ENCODE results near the gene SCG5. TPM values are rescaled to one million over a fixed set of nuclear protein-coding genes. Genes with fewer than 3 reads are reported as not detected.

Gene SCG5
- total RNA-seq, 1 donor from 2014 or later: 12.1 TPM

- H3K9ac ChIP-seq (ENCODE audit: low read length): peak overlapping the region; percentile 64
- no peaks in the 10 kb centered on the region for H3K36me3 ChIP-seq (ENCODE audit: insufficient read depth, low read length)
- H2AFZ ChIP-seq (ENCODE audit: low read depth, low read length): no peak overlapping the region
- peak; percentile 75 for DNase-seq (ENCODE audit: low read depth)
- H3K27ac ChIP-seq (ENCODE audit: low read depth, low read length): peak overlapping the region; percentile 79
- no peak overlapping the region for H3K4me3 Mint-ChIP-seq (ENCODE audit: unreplicated experiment)
- peaks cover 19% of the 10 kb centered on the region for H3K4me1 Mint-ChIP-seq (ENCODE audit: low read depth, unreplicated experiment)
- H3K27me3 Mint-ChIP-seq (ENCODE audit: low read depth, unreplicated experiment): no peaks in the 10 kb centered on the region
- no peak overlapping the region for H3K4me3 ChIP-seq (ENCODE audit: insufficient read depth, low read depth, low read length)
- H3K27ac Mint-ChIP-seq (ENCODE audit: unreplicated experiment): peak overlapping the region; percentile 24
- H3K4me1 ChIP-seq (ENCODE audit: insufficient read depth, low read length): peaks cover 26% of the 10 kb centered on the region
- no peaks in the 10 kb centered on the region for H3K9me3 ChIP-seq (ENCODE audit: insufficient read depth, low read depth, low read length)
- TF ChIP-seq, protein P1, sequence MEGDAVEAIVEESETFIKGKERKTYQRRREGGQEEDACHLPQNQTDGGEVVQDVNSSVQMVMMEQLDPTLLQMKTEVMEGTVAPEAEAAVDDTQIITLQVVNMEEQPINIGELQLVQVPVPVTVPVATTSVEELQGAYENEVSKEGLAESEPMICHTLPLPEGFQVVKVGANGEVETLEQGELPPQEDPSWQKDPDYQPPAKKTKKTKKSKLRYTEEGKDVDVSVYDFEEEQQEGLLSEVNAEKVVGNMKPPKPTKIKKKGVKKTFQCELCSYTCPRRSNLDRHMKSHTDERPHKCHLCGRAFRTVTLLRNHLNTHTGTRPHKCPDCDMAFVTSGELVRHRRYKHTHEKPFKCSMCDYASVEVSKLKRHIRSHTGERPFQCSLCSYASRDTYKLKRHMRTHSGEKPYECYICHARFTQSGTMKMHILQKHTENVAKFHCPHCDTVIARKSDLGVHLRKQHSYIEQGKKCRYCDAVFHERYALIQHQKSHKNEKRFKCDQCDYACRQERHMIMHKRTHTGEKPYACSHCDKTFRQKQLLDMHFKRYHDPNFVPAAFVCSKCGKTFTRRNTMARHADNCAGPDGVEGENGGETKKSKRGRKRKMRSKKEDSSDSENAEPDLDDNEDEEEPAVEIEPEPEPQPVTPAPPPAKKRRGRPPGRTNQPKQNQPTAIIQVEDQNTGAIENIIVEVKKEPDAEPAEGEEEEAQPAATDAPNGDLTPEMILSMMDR (IDR thresholded peaks at IDR 0.05; ENCODE audit: insufficient read depth, low read depth, low read length): no peak
- TF ChIP-seq EZH2 (IDR thresholded peaks at IDR 0.05; ENCODE audit: insufficient read depth, low read length): no peak
- peak overlapping the region; percentile 28 for H3K4me2 ChIP-seq (ENCODE audit: low read length)
- H3K79me2 ChIP-seq (ENCODE audit: insufficient read depth, low read length): no peaks in the 10 kb centered on the region
- H4K20me1 ChIP-seq (ENCODE audit: insufficient read depth, low read length): no peaks in the 10 kb centered on the region
- FAIRE-seq: peak; percentile 88
- no peaks in the 10 kb centered on the region for H3K9me3 Mint-ChIP-seq (ENCODE audit: unreplicated experiment)
- no peaks in the 10 kb centered on the region for H3K27me3 ChIP-seq (ENCODE audit: insufficient read depth, low read length)
- no peaks in the 10 kb centered on the region for H3K36me3 Mint-ChIP-seq (ENCODE audit: low read depth, unreplicated experiment)
Observed at GRCh38 chr15:32659340-32660155, 18.0 kb downstream of the SCG5 start.

GRCh38 chr15:32663671-32664070 lies 22.2 kb downstream of the SCG5 start:
- Histone ChIP-seq H3K4me2 (ENCODE audit: low read length) (no peak overlapping the region), H3K27me3 (ENCODE audit: insufficient read depth, low read length) (no peaks in the 10 kb centered on the region), H3K4me1 (ENCODE audit: insufficient read depth, low read length) (peaks cover 14% of the 10 kb centered on the region), H4K20me1 (ENCODE audit: insufficient read depth, low read length) (no peaks in the 10 kb centered on the region), H2AFZ (ENCODE audit: low read depth, low read length) (no peak overlapping the region), H3K27ac (ENCODE audit: low read depth, low read length) (no peak overlapping the region), H3K79me2 (ENCODE audit: insufficient read depth, low read length) (no peaks in the 10 kb centered on the region), H3K36me3 (ENCODE audit: insufficient read depth, low read length) (no peaks in the 10 kb centered on the region), H3K9ac (ENCODE audit: low read length) (no peak overlapping the region), H3K9me3 (ENCODE audit: insufficient read depth, low read depth, low read length) (no peaks in the 10 kb centered on the region), H3K4me3 (ENCODE audit: insufficient read depth, low read depth, low read length) (no peak overlapping the region)
- H3K9me3 Mint-ChIP-seq (ENCODE audit: unreplicated experiment): no peaks in the 10 kb centered on the region
- FAIRE-seq: no peak
- TF ChIP-seq EZH2 (IDR thresholded peaks at IDR 0.05; ENCODE audit: insufficient read depth, low read length): no peak
- TF ChIP-seq, protein P1 (IDR thresholded peaks at IDR 0.05; ENCODE audit: insufficient read depth, low read depth, low read length): no peak
- no peak for DNase-seq (ENCODE audit: low read depth)
- H3K36me3 Mint-ChIP-seq (ENCODE audit: low read depth, unreplicated experiment): no peaks in the 10 kb centered on the region
- peak overlapping the region; percentile 19 for H3K27ac Mint-ChIP-seq (ENCODE audit: unreplicated experiment)
- peaks cover 6% of the 10 kb centered on the region for H3K4me1 Mint-ChIP-seq (ENCODE audit: low read depth, unreplicated experiment)
- H3K4me3 Mint-ChIP-seq (ENCODE audit: unreplicated experiment): no peak overlapping the region
- H3K27me3 Mint-ChIP-seq (ENCODE audit: low read depth, unreplicated experiment): no peaks in the 10 kb centered on the region

DNA sequence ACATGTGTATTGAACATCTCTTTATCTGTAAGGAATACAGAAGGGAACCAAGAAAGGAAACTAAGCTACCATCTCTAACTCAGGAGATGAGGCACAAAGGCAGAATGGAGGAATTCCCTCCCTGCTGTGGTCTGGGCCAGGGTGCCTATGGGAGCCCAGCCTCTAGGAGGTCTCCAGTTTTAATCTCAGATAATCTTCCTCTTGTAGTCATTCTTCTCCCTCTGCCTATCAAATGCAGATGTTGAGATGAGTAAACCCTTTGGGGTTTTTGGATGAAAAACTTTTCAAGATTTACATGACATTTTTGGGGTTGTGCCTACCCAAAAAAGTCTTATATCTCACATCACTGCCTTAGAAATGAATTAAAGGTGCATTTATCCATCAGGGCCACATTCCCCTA lies 23.3 kb downstream of the SCG5 start:
- FAIRE-seq: no peak
- Histone ChIP-seq H3K36me3 (ENCODE audit: insufficient read depth, low read length) (no peaks in the 10 kb centered on the region), H3K27ac (ENCODE audit: low read depth, low read length) (no peak overlapping the region), H4K20me1 (ENCODE audit: insufficient read depth, low read length) (no peaks in the 10 kb centered on the region), H3K9me3 (ENCODE audit: insufficient read depth, low read depth, low read length) (no peaks in the 10 kb centered on the region), H3K4me3 (ENCODE audit: insufficient read depth, low read depth, low read length) (no peak overlapping the region), H3K4me2 (ENCODE audit: low read length) (no peak overlapping the region), H3K9ac (ENCODE audit: low read length) (no peak overlapping the region), H2AFZ (ENCODE audit: low read depth, low read length) (no peak overlapping the region), H3K27me3 (ENCODE audit: insufficient read depth, low read length) (no peaks in the 10 kb centered on the region), H3K4me1 (ENCODE audit: insufficient read depth, low read length) (peaks cover 6% of the 10 kb centered on the region), H3K79me2 (ENCODE audit: insufficient read depth, low read length) (no peaks in the 10 kb centered on the region)
- no peaks in the 10 kb centered on the region for H3K9me3 Mint-ChIP-seq (ENCODE audit: unreplicated experiment)
- TF ChIP-seq, protein P1 (IDR thresholded peaks at IDR 0.05; ENCODE audit: insufficient read depth, low read depth, low read length): no peak
- no peak for TF ChIP-seq EZH2 (IDR thresholded peaks at IDR 0.05; ENCODE audit: insufficient read depth, low read length)
- no peak overlapping the region for H3K27ac Mint-ChIP-seq (ENCODE audit: unreplicated experiment)
- H3K27me3 Mint-ChIP-seq (ENCODE audit: low read depth, unreplicated experiment): no peaks in the 10 kb centered on the region
- H3K36me3 Mint-ChIP-seq (ENCODE audit: low read depth, unreplicated experiment): no peaks in the 10 kb centered on the region
- no peak for DNase-seq (ENCODE audit: low read depth)
- H3K4me1 Mint-ChIP-seq (ENCODE audit: low read depth, unreplicated experiment): peaks cover under 1% of the 10 kb centered on the region
- H3K4me3 Mint-ChIP-seq (ENCODE audit: unreplicated experiment): no peak overlapping the region

All from astrocyte (in vitro differentiated cells and primary cell).